Body of pancreas (tissue), 4 donors: Measurements from ENCODE around the gene ITGB4. TPM values are rescaled to one million over a fixed set of nuclear protein-coding genes. Genes with fewer than 3 reads are reported as not detected.

Experiments used
- ATAC-seq: fragments of 150-250 bp; one replicate; pipeline ENCODE4 v1.9.1; 2016
- DNase-seq, 4 donors: peaks; one replicate each; pipeline ENCODE4 v3.0.0-alpha.2; 2019
- H3K27ac ChIP-seq, 4 donors: fragments of 200-600 bp; sonication (generic); 1 replicate in 3 of 4; 2 replicates in 1 of 4; pipeline versions ENCODE4 v1.5.1 to v1.6.1; 2016 to 2019; ENCODE audit warnings: mild to moderate bottlenecking in 1 of 4, mixed read lengths in 1 of 4, moderate library complexity in 1 of 4
- H3K27me3 ChIP-seq, 2 donors: fragments of 200-600 bp; sonication (generic); one replicate each; pipeline ENCODE4 v1.6.0; 2016; ENCODE audit warnings: mild to moderate bottlenecking in 1 of 2
- H3K36me3 ChIP-seq, 2 donors: fragments of 200-600 bp; sonication (generic); replicated peaks in 1 of 2; 2 replicates each; pipeline ENCODE4 v1.5.1; 2016; ENCODE audit warnings: low read depth in 2 of 2; ENCODE audit not compliant: insufficient read depth in 1 of 2
- H3K4me1 ChIP-seq: fragments of 200-600 bp; sonication (generic); one replicate; pipeline ENCODE4 v1.6.0; 2016
- H3K4me3 ChIP-seq, 2 donors: fragments of 200-600 bp; sonication (generic); 1 replicate in 1 of 2; 2 replicates in 1 of 2; pipeline ENCODE4 v1.5.1; 2016 to 2019
- H3K9me3 ChIP-seq, 3 donors: fragments of 200-600 bp; sonication (generic); 1 replicate in 2 of 3; 2 replicates in 1 of 3; pipeline ENCODE4 v1.5.1; 2016
- POLR2A ChIP-seq, 3 donors: fragments of 450-650 bp; IDR thresholded peaks; one replicate each; pipeline ENCODE4 v1.6.1; 2016; ENCODE audit warnings: antibody characterized with exemption in 3 of 3, mild to moderate bottlenecking in 2 of 3
- WGBS, 2 donors: methylation state at CpG; one replicate each; pipeline ENCODE4 v1.1.5; 2017; 5-methylcytosine and 5-hydroxymethylcytosine counted together
- intact Hi-C: fragments of 100-400 bp; cut with DNase I; formaldehyde crosslinking; loops from one replicate; pipeline ENCODE4 v1.15.1; 2023
- total RNA-seq, 2 donors: library from RNA; depleted of rRNA; stranded (reverse); fragments of >200 nt; gene quantifications; one replicate each; pipeline ENCODE4 v1.1.0, GENCODE V29; 2016
- TF ChIP-seq, protein P1 (sequence below), 7 experiments: fragments of 450-650 bp in 4 of 7; fragments of 200-600 bp in 3 of 7; sonication (generic) in 3 of 7; IDR thresholded peaks; one replicate each; pipeline ENCODE4 v1.5.1; 2016 to 2019; ENCODE audit warnings: antibody characterized with exemption in 7 of 7

The ITGB4 gene
- total RNA-seq, 2 donors from 2014 or later, result 25.1 to 33.7 TPM

DNA sequence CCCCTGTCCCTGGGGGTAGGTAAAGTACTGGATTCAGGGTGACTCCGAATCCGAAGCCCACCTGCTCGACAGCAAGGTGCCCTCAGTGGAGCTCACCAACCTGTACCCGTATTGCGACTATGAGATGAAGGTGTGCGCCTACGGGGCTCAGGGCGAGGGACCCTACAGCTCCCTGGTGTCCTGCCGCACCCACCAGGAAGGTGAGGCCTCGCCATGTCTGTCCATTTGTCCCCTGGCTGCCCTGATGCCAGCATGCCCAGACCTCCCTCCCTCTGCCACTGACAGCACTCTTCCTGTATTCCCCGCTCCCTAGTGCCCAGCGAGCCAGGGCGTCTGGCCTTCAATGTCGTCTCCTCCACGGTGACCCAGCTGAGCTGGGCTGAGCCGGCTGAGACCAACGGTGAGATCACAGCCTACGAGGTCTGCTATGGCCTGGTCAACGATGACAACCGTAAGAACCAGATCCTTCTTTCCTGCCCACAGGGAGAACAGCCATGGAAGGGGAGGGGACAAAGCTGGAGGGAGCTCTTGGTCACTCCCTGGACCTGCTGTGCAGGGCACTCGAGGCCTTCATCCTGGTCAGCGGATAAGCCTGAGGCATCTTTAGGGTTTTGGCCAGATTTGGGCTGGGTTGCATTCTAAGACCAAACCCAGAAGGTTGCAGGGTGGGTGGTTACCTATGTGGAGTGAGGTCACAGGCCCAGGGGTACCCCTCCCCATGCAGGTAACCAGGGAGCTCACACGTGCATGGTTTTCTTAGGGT is 29.6 kb downstream of the ITGB4 start:
- Histone ChIP-seq H3K4me1 (peaks cover 21% of the 10 kb centered on the region), H3K9me3 (no peaks in the 10 kb centered on the region), H3K36me3 (no peaks in the 10 kb centered on the region), H3K4me3 (no peak overlapping the region), H3K27ac (no peak overlapping the region), H3K27me3 (no peaks in the 10 kb centered on the region)
- ATAC-seq (no peak), DNase-seq (no peak)
- WGBS, 2 donors, result 68 to 78% methylated on average over 9 to 21 of the region's 23 CpGs
- intact Hi-C loops, result no loop called here
- TF ChIP-seq, protein P1, sequence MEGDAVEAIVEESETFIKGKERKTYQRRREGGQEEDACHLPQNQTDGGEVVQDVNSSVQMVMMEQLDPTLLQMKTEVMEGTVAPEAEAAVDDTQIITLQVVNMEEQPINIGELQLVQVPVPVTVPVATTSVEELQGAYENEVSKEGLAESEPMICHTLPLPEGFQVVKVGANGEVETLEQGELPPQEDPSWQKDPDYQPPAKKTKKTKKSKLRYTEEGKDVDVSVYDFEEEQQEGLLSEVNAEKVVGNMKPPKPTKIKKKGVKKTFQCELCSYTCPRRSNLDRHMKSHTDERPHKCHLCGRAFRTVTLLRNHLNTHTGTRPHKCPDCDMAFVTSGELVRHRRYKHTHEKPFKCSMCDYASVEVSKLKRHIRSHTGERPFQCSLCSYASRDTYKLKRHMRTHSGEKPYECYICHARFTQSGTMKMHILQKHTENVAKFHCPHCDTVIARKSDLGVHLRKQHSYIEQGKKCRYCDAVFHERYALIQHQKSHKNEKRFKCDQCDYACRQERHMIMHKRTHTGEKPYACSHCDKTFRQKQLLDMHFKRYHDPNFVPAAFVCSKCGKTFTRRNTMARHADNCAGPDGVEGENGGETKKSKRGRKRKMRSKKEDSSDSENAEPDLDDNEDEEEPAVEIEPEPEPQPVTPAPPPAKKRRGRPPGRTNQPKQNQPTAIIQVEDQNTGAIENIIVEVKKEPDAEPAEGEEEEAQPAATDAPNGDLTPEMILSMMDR (IDR thresholded peaks at IDR 0.05), result no peak
- TF ChIP-seq POLR2A (IDR thresholded peaks at IDR 0.05), result no peak

DNA sequence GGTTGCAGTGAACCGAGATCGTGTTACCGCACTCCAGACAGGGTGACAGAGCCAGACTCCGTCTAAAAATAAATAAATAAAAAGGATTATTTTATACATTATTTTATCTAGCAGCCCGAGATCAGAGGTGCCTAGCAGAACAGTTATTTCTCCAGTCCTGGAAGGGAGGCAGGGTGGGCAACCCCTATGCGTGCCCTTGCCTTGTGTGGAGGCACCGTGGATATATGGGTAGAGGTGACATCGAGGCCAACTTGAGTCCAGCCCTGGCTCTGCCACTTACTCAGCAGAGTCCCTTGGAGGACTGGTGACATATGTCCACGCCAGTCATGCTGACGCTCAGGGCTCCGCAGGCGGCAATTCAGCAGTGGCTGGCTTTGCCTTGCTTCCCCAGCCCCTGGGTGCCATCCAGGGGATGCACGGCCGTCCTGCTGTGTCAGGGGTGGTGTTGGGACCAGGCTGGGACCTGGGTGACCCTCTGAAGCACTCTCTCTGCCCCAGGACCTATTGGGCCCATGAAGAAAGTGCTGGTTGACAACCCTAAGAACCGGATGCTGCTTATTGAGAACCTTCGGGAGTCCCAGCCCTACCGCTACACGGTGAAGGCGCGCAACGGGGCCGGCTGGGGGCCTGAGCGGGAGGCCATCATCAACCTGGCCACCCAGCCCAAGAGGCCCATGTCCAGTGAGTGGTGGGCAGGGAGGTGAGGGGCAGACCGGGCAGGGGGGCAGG is 30.6 kb downstream of the ITGB4 start:
- Histone ChIP-seq H3K27me3 (no peaks in the 10 kb centered on the region), H3K4me3 (no peak overlapping the region), H3K4me1 (peaks cover 21% of the 10 kb centered on the region), H3K27ac (no peak overlapping the region), H3K9me3 (no peaks in the 10 kb centered on the region), H3K36me3 (no peaks in the 10 kb centered on the region)
- WGBS, 2 donors, result 82 to 87% methylated on average over 12 to 24 of the region's 24 CpGs
- DNase-seq, result no peak
- intact Hi-C loops, result no loop called here
- ATAC-seq, result no peak
- no peak for TF ChIP-seq POLR2A (IDR thresholded peaks at IDR 0.05)
- TF ChIP-seq, protein P1 (IDR thresholded peaks at IDR 0.05), result no peak

DNA sequence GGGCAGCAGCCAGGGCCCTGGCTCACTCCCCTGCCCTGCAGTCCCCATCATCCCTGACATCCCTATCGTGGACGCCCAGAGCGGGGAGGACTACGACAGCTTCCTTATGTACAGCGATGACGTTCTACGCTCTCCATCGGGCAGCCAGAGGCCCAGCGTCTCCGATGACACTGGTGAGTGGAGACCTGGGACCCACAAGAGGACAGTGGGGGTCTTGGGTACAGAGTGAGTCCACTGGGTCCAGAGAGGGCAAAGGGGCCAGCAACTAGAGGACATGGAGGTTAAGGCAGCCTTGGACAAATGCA is 31.1 kb downstream of the ITGB4 start:
- Histone ChIP-seq H3K36me3 (no peaks in the 10 kb centered on the region), H3K27me3 (no peaks in the 10 kb centered on the region), H3K9me3 (no peaks in the 10 kb centered on the region), H3K4me3 (no peak overlapping the region), H3K27ac (no peak overlapping the region), H3K4me1 (peaks cover 21% of the 10 kb centered on the region)
- WGBS, 2 donors, result 87 to 95% methylated on average over 10 of the region's 10 CpGs
- intact Hi-C loops, result no loop called here
- ATAC-seq (no peak), DNase-seq (no peak)
- no peak for TF ChIP-seq POLR2A (IDR thresholded peaks at IDR 0.05)
- TF ChIP-seq, protein P1 (IDR thresholded peaks at IDR 0.05), result no peak

DNA sequence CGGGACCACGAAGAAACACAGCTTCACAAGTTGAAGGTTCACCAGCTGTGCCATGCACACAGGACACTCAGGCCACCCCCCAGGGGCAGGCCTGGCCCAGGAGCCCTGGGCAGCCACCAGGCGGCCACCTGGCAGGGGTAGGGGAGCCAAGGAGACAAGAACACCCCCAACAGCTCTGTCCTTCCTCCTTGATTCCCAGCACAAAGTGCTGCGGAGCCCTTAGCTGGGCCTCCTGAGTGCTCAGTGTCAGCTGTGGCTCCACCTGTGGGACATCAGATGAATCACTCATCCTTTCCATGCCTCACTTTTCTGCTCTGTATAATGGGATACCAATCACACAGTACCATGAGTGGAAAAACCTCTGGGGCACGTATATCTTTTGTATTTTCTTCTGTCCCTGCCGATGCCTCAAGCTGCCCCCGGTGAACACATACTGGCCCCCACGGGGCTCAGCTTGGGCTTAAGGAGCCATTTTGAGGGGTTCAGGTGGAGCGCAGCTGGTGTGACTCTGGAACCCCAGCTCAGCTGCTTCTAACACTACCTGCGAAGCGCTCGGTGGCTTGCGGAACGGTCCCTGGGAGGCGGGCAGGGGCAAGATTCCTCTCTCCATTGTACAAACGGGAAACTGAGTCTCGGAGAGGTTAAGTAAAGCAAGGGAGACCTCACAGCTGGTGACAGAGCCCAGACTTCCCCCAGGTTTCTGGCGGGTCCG is 31.7 kb downstream of the ITGB4 start:
- intact Hi-C loops, result no loop called here

More for the DNA sequence above, 31.7 kb downstream of the ITGB4 start:
- H3K4me1 ChIP-seq, result peaks cover 21% of the 10 kb centered on the region
- no peaks in the 10 kb centered on the region for H3K36me3 ChIP-seq
- H3K27me3 ChIP-seq, result no peaks in the 10 kb centered on the region
- no peak for TF ChIP-seq POLR2A (IDR thresholded peaks at IDR 0.05)
- TF ChIP-seq, protein P1 (IDR thresholded peaks at IDR 0.05), result no peak
- WGBS, 2 donors, result 58 to 67% methylated on average over 2 to 19 of the region's 19 CpGs
- no peak for ATAC-seq
- no peaks in the 10 kb centered on the region for H3K9me3 ChIP-seq
- H3K27ac ChIP-seq, result no peak overlapping the region
- no peak overlapping the region for H3K4me3 ChIP-seq
- DNase-seq, result no peak
